Heart left ventricle (tissue), 13 donors: ENCODE data around the gene ADCY9.
"Not testable (repeated sequence)": the region's sequence is repeated elsewhere in the genome, so short reads cannot be mapped to it uniquely, and the experiment has no call there.

Source experiments
- POLR2A ChIP-seq, 2 donors: fragments of 450-650 bp; IDR thresholded peaks; one replicate each; pipeline ENCODE4 v1.6.1; 2017; ENCODE audit warnings: antibody characterized with exemption in 2 of 2, mild to moderate bottlenecking in 2 of 2, moderate library complexity in 2 of 2
- TF ChIP-seq, protein P1 (sequence below), 12 donors: fragments of 200-600 bp; sonication (generic) in 4 of 12; IDR thresholded peaks; one replicate each; pipeline versions ENCODE4 v1.5.0 to v1.8.0; 2018 to 2022; ENCODE audit warnings: antibody characterized with exemption in 12 of 12, mild to moderate bottlenecking in 5 of 12
- donor health status: ischemic (EF 13 %, LVEDD 7.1; RV severe dilation, severe dysfunction).
- donor health status: DM: no; HTN: yes; CAD: no.
- donor health status: DM: no; HTN: no; CAD: no.
- donor health status: ischemic (EF 25% LVEDD 6.9; RV normal size, moderate dysfunction).
- donor health status: ischemic (EF 25% LVEDD 5.7; RV mildly dilated, moderate dysfunction).
- donor health status: ischemic (EF 35%, LVEDD 5.7; RV mildly dilated, moderate dysfunction).
- donor health status: nonischemic (EF 11% LVEDD 7.7; RV severe dilation, severe dysfunction).
- donor health status: DM: yes; HTN: yes; CAD: no.
- donor health status: PGD.
- donor health status: ischemic (EF 29% LVEDD 5.4; RV normal size, mild dysfunction).
- donor health status: nonischemic (EF 23%, LVEDD 6.1; RV moderate dilation, normal function).

DNA sequence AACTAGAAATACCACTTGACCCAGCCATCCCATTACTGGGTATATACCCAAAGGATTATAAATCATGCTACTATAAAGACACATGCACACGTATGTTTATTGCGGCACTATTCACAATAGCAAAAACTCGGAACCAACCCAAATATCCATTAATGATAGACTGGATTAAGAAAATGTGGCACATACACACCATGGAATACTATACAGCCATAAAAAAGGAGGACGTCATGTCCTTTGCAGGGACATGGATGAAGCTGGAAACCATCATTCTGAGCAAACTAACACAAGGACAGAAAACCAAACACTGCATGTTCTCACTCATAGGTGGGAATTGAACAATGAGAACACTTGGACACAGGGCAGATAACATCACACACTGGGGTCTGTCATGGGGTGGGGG lies 174.1 kb downstream of the ADCY9 start:
- TF ChIP-seq, protein P1, sequence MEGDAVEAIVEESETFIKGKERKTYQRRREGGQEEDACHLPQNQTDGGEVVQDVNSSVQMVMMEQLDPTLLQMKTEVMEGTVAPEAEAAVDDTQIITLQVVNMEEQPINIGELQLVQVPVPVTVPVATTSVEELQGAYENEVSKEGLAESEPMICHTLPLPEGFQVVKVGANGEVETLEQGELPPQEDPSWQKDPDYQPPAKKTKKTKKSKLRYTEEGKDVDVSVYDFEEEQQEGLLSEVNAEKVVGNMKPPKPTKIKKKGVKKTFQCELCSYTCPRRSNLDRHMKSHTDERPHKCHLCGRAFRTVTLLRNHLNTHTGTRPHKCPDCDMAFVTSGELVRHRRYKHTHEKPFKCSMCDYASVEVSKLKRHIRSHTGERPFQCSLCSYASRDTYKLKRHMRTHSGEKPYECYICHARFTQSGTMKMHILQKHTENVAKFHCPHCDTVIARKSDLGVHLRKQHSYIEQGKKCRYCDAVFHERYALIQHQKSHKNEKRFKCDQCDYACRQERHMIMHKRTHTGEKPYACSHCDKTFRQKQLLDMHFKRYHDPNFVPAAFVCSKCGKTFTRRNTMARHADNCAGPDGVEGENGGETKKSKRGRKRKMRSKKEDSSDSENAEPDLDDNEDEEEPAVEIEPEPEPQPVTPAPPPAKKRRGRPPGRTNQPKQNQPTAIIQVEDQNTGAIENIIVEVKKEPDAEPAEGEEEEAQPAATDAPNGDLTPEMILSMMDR (IDR thresholded peaks at IDR 0.05), result not testable (repeated sequence)
- not testable (repeated sequence) for TF ChIP-seq POLR2A (IDR thresholded peaks at IDR 0.05)
